ENCODE data around the gene RBP5.

GRCh38 chr12:7129287-7129871, 690 bp upstream of the RBP5 start:
- TF ChIP-seq, protein P1, sequence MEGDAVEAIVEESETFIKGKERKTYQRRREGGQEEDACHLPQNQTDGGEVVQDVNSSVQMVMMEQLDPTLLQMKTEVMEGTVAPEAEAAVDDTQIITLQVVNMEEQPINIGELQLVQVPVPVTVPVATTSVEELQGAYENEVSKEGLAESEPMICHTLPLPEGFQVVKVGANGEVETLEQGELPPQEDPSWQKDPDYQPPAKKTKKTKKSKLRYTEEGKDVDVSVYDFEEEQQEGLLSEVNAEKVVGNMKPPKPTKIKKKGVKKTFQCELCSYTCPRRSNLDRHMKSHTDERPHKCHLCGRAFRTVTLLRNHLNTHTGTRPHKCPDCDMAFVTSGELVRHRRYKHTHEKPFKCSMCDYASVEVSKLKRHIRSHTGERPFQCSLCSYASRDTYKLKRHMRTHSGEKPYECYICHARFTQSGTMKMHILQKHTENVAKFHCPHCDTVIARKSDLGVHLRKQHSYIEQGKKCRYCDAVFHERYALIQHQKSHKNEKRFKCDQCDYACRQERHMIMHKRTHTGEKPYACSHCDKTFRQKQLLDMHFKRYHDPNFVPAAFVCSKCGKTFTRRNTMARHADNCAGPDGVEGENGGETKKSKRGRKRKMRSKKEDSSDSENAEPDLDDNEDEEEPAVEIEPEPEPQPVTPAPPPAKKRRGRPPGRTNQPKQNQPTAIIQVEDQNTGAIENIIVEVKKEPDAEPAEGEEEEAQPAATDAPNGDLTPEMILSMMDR (conservative IDR thresholded peaks at IDR 0.05; ENCODE audit: low read depth, low read length) = no peak
- TF ChIP-seq EZH2 (IDR thresholded peaks at IDR 0.05; ENCODE audit: low read length, unreplicated experiment) (no peak), EZH2phosphoT487 (IDR thresholded peaks at IDR 0.05; ENCODE audit: borderline replicate concordance, low read length) (no peak)
